ENCODE measurements around the gene LRCH1.

- no peak for TF ChIP-seq CTCF (IDR thresholded peaks at IDR 0.05)
- no peak for TF ChIP-seq POLR2A (IDR thresholded peaks at IDR 0.05)
Observed at GRCh38 chr13:46582190-46582589, 29.2 kb downstream of the LRCH1 start.
